ENCODE results near the gene PLIN4.
"Not testable (repeated sequence)": the region's sequence is repeated elsewhere in the genome, so short reads cannot be mapped to it uniquely, and the experiment has no call there.

The PLIN4 gene

GRCh38 chr19:4543842-4544647, 25.8 kb upstream of the PLIN4 start:
- no peak for DNase-seq

DNA sequence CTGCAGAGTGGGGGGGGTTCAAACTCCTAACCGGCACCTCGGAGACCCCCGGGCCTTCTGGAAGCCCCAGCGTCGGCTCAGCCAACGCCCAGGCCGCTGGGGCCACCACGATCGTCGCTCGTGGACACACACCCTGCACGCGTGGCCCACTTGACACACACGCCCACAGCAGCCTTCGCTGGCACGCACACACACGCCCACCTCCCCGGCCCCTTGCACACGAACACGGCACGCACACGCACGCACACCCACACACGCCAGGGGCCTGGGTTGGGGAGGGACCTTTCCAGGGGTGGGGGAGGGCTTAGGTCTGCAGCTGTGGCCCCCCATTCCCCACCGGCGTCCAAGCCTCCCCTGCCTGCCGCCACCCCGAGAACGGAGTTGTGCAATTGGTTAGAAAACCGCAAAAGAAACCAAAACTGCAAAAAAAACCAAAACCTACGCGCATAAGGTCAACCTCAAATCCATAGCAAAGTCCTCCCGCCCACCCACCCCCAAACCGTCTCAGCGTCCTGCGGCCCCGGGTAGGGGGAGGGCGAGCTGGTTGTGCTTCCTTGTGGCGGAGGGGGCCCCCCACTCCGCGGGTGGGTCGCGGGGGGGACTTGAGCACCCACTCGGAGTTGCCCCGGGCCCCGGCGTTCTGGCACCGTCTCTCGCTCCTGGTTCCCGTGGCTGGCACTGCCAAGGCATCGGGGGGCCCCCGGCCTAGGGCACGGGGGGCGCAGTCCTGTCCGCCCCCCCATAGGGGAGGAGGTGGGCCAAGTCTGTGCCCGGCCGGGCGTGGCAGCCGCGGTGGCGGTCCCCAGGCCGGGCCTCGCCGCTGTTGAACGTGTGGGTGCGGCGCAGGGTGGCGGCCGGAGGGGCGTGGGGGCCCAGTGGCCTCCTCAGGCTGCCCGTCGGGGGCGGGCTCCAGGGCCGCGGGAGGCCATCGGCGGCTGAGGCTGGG, 24.9 kb upstream of the PLIN4 start:
- peak; percentile 94 for DNase-seq

DNA sequence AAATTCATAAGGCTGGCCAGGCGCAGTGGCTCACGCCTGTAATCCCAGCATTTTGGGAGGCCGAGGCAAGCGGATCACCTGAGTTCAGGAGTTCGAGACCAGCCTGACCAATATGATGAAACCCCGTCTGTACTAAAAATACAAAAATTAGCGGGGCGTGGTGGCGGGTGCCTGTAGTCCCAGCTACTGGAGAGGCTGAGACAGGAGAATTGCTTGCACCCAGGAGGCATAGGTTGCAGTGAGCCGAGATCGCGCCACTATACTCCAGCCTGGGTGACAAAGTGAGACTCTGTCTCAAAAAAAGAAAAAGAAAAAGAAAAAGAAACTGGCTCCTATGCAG, 23.5 kb upstream of the PLIN4 start:
- DNase-seq = peak; percentile 66

DNA sequence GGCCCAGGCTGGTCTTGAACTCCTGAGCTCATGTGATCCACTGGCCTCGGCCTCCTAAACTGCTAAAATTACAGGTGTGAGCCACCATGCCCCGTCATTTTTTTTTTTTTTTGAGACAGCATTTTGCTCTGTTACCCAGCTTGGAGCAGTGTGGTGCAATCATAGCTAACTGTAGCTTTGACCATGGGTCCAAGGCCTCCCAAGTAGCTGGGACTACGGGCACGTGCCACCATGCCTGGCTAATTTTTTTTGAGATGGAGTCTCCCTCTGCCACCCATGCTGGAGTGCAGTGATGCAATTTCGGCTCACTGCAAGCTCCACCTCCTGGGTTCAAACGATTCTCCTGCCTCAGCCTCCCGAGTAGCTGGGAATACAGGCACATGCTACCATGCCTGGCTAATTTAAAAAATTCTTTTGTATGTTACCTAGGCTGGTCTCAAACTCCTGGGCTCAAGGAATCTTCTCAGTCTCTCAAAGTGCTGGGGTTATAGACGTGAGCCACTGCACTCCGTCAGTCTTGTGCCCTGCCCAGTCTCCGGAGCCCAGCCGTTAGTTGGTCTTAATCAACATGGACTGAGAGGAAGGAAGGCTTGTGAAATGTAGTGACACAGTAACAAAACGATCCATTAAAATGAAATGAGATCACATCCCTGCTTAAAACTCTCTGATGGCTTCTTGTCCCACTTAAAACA, 23.0 kb upstream of the PLIN4 start:
- DNase-seq = peak; percentile 75

GRCh38 chr19:4539693-4540581, 21.7 kb upstream of the PLIN4 start, which contains the start of gene LRG1:
TSS of gene LRG1 (minus strand) at chr19:4540036. CDS start at chr19:4540013, 23 bp downstream.
- DNase-seq = peak; percentile 99

- no peak for DNase-seq
Observed at GRCh38 chr19:4539169-4539692, 20.9 kb upstream of the PLIN4 start.

DNA sequence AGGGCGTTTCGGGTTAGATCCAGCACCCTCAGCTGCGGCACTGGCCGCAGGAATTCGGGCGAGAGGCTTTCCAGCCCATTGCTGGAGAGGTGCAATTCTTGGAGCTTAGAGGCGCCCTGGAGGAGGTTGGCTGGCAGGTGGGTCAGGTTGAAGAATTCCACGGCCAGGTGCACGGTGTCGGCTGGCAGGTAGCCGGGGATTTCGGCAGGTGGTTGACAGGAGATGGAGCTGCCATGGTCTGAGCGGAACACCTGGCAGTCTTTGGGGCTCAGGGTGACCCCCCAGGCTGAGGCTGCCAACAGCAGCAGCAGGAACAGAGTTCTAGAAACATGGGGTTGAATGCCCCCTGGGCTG, 20.3 kb upstream of the PLIN4 start:
- DNase-seq = no peak

DNA sequence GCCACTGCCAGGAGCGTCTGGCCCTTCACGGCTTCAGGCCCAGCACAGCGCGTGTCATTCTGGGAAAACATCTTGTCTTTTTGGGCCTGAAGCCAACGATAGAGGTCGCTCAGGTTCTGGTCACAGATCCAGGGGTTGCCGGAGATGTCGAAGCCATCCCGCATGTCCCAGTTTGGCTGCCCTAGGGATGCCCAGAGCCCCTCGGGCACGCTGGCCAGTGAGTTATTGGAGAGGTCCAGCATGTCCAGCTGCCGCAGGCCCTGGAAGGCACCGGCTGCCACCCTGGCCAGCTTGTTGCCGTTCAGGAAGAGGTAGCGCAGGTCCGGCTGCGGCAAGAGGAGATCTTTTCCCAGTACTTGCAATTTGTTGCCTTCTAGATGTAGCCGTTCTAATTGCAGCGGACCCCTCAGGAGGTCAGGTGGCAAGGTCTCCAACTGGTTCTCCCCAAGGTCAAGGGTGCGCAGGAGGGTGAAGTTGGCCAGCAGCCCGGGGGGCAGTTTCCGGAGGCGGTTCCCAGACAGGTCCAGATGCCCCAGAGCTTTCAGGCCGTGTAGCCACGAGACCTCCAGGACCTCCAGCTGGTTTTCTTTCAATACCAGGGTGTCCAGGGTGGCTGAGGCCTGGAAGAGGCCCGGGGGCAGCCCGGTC, 19.8 kb upstream of the PLIN4 start:
- no peak for DNase-seq

DNA sequence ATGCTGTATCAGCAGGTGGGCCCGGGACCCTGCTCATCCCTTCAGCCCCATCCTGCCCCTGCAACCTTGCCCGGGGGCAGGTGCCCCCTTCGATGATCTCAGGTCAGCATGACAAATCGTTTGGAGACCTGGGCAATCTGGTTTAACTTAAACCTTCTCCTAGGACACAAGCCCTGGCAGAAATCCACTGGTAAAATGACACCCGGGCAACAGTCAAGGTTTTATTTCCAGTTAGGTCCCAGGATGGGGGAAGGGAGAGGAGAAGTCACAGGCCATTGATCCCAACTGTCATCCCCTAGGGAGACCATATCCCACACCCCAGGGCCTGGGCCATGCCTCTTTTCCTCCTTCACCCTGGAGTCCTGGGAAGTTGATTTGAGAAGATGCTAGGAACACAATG, 18.5 kb upstream of the PLIN4 start:
- no peak for DNase-seq

DNA sequence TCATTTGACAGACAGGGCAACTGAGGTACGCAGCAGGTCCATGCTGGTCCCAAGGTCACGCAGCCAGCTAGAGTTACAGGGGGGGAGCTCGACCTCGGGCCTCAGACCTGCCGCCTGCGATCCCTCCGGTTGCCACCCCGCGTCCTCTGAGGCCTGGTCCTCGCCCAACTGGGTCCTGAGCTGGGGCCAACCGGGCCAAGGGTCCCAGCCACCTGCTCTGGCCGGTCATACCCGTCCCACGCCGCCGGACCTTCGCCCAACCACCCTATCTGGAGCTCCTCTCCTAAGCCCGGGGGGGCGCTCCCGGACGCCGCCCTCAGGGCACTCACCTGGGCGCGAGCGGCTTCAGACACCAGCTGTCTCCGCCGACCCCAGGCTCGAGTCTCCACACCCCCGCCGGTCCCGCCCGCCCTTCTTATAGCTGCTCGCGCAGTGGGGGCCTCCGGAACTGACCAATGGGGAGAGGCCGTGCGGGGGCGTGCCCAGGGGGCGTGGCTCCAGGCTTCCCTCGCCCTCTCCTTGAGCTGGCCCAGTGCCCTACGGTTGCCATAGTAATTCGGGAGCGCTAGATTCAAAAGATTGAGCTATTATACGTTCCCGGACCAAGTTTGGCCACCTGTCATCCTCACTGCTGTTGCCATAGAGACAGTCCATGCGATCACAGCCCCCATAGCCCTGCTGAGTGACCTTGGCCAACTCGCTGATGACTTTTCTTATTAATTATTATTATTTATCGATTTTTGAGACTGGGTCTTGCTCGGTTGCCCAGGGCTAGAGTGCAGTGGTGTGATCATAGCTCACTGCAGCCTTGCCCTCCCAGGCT, 16.8 kb upstream of the PLIN4 start, which contains the start of gene PLIN5:
TSS of gene PLIN5 (minus strand) at position 389 of the 823 bp plus-strand sequence. CDS start 1,150 bp downstream, outside the sequence.
- DNase-seq = peak; percentile 59

DNA sequence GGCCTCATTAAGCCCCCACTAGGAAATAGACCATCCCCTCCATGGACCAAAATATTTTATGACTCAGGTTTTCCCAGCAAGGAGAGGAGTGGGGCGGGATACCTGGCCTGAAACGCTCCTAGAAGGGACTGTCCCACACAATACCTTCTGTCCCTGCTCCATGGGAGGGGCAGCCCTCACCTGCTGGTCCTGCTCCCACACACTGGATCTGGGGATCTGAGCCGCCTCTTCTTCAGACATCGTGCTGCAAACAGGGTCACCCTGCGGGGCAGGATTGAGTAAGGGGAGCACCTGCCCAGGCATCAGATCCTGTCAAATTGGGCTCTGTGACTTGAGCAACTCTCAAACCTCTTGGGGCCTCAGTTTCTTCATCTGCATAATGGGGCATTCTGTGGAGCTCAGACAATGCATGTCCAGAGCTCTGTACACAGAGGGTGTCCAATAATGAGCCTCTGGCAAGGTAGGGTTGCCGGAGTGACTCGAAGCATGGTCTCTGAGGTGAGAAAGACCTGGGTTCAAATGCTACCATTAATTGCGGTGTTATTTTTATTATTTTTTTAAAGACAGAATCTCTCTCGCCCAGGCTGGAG, 15.6 kb upstream of the PLIN4 start:
- DNase-seq = no peak

GRCh38 chr19:4533334-4533733, 15.0 kb upstream of the PLIN4 start:
- no peak for DNase-seq

DNA sequence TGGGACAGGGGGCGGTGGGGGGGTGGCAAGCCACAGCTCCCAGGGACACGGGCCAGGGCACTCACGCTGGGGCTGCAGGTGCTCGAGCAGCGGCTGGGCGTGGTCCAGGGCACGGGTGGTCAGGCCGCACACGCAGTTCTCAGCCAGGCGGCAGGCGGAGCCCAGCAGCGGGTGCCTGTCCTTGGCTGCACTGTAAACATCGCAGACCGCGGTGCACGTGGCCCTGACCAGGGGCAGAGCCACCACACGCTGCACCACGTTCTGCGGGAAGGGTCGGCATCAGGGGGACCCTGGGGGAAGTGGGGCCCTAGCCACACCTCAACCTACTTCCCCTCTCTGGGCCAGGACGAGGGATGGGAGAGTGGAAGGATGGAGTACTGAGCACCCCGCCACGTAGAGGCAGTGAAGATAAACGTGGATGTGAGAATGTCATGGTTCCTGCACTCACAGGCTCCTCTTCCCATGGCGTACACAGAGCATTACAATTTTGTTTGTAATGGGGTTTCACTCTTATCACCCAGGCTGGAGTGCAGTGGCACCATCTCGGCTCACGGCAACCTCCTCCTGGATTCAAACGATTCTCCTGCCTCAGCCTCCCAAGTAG, 13.4 kb upstream of the PLIN4 start:
- DNase-seq = no peak

DNA sequence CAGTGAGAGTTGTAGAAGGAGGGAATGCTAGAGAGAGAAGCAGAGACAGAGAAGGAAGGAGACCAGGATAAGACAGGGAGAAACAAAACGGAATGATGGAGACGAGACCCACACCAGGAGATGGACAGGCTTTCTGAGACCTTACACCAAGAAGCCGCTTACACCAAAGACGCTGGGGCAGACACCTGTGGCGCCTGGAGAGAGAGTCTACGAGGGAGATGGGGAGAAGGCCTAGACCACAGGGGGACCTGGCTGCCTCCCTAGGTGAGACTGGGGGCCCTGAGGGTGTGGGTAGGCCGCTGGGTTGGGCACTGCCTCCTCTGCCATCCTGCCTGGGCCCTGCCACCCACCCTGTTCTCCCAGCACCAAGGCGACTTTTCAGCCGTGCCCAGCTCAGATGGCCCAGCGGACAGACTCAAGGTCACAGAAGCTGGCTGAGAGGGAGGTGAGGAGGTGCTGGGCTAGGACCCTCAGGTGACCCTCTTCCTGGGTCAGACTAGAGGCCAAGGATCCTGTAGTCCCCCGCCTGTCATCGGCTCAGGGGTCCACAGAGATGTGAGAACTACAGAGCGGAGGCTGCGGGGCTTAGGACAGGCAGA, 11.7 kb upstream of the PLIN4 start:
- DNase-seq = no peak

GRCh38 chr19:4528843-4529242, 10.6 kb upstream of the PLIN4 start:
- DNase-seq = no peak

DNA sequence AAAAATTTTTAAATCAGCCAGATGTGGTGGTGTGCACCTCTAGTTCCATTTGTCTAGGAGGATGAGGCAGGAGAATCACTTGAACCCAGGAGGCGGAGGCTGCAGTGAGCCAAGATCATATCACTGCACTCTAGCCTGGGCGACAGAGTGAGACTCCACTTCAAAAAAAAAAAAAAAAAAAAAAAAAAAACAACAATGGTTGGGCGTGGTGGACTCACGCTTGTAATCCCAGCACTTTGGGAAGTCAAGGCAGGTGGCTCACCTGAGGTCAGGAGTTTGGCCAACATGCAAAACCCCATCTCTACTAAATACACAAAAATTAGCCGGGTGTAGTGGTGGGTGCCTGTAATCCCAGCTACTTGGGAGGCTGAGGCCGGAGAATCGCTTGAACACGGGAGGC, 9.1 kb upstream of the PLIN4 start:
- not testable (repeated sequence) for DNase-seq

DNA sequence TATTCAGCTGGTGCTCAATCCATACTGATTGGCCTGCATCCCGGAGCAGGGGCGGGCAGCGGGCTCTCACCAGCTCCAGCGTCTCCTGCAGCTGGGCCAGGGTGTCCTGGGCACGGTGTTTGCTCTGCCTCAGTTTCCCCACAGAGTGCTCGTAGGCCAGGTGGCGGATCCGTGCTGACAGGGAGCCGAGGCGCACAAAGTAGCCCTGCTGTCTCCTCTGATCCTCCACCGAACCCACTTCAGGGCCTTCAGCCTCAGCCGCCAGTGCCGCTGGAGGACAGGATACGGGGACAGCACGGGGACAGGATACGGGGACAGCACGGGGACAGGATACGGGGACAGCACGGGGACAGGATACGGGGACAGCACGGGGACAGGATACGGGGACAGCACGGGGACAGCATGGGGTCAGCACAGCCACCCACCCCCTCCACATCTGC, 7.3 kb upstream of the PLIN4 start:
- no peak for DNase-seq

GRCh38 chr19:4524808-4525562, 6.7 kb upstream of the PLIN4 start:
- peak; percentile 46 for DNase-seq

All from MV-4-11 (cell line).